Stimulated activated CD4-positive, alpha-beta T cell treated with anti-CD3 and anti-CD28 coated beads, Interleukin-1b, Interleukin-23, amount 100 ng/mL, for 48 hours (primary cell): Measurements from ENCODE around the gene NR4A2.

Experiments
- DNase-seq: peaks from one replicate; pipeline ENCODE4 v3.0.0-alpha.2; 2020

Gene NR4A2

GRCh38 chr2:156339865-156340264 lies 7.3 kb upstream of the NR4A2 start:
- DNase-seq, result no peak

GRCh38 chr2:156339110-156339847 lies 6.8 kb upstream of the NR4A2 start:
- DNase-seq, result no peak

- no peak for DNase-seq
Measured at GRCh38 chr2:156338578-156338977, 6.1 kb upstream of the NR4A2 start.

GRCh38 chr2:156334496-156335478 lies 2.3 kb upstream of the NR4A2 start:
- DNase-seq, result peak; percentile 83

DNA sequence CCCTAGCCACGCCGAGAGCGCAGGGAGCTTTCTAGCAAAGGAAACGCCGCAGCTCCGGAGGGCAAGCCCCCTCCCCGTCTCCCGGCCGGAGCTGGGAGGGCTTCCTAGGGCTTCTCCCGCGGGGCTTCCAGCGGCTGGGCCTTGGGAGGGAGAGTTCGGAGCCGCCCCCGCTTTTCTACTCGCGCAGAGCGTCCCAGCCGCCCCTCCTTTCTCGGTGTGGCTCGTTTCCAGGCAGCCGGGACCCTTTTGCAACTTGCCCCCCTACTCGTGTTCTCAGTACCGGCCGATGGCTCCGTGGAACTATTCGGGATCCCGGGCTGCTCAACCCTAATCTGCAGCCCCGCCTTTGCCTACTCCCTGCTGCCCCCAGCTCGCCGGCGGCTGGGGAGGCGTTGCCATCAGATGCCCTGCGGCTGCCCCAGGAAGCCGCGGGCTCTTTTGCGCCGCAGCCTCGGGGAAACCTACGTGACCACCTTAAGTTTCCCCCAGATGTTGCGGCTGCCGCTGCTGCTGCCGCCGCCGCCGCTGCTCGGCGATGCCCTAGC lies 1.5 kb upstream of the NR4A2 start:
- DNase-seq, result peak; percentile 65

DNA sequence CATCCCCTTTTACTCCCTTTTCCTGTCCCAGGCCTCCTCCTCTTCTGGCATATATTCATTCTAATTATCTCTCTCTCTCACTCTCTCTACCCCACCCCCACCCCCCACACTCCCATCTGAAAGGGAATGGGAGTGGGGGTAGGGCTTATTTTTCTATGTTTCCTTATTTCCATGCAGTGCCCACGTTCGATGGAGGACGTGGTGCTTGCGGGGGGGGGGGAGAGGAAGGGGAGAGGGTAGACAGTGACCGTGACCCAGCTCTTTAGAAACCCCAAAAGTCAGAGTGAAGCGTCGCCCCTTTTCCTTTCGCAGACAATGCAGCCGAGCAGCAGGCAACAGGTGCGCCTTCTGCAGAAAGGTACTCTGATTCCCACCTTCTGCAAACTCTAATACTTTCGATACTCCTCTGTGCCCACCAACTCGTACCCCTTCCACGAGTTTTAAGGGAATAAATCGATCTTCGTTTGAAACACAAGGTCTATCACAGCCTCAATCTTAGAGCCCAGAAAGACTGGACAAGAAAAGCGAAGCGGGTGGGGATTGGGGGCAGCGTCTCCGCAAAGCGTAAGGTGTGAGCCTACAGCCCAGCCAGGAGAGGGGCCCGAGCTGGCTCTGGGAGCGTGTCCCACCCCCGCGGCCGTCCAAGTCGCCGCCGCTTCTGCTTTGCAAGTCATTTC lies 891 bp upstream of the NR4A2 start:
- DNase-seq, result no peak

GRCh38 chr2:156332284-156332533 lies 312 bp downstream of the NR4A2 start:
- DNase-seq, result no peak

DNA sequence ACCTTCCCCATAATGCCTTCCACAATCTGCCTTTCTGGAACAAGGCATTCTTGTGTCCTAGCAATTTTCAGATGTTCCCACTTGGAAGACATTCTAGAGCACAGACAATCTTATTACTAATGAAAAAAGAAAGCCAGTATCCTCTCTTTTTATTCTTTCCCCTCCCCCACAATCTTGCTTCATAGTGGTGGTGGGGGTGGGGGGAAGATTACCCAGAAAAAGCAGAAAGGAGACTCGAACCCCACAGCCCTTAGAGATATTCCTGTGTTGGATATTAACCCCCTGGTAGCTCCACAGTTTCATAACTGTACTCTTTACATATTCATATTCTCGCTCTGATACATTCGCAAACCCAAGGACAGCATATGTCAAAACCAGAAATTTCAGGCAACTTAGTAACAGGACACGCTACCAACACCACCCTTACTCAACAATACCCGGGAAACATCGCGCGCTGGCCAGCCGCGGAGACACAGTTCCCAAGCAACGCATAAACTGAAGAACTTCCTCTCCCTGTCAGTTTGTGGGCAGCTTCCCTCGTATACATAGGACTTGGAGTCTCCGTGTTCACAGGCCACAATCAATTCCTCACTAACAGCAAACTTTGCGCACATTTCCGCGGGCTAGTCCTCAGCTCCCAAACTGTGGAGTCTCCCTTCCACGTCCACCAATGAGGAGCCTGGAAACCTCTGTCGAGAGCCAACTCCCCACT lies 793 bp downstream of the NR4A2 start:
- DNase-seq, result peak; percentile 54

- DNase-seq, result no peak
Measured at GRCh38 chr2:156329927-156330726, 2.4 kb downstream of the NR4A2 start.

- DNase-seq, result no peak
Measured at GRCh38 chr2:156329031-156329926, 3.2 kb downstream of the NR4A2 start.

- DNase-seq, result no peak
Measured at GRCh38 chr2:156327835-156328695, 4.5 kb downstream of the NR4A2 start.

DNA sequence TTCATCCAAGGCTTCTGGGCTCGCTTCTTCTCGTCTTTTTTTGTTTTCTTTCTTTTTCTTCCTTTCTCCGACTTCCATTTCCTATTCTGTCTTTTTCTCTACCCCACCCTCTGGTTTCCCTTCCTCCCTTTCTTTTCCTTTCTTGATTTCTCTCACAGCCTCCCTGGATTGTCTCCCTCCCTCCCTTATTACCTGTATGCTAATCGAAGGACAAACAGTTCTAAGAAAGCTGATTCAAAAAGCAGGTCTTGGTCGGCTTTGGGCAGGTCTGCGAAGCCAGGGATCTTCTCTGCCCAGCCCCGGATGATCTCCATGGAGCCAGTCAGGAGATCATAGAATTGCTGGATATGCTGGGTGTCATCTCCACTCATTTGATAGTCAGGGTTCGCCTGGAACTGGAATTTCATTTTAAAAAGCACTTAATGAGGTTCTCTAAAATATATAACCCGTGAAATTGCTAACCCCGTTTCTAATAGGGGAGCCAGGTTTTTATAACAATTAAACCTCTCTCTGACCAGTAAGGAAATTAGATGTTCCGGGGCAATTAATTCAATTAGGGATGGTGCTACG lies 5.9 kb downstream of the NR4A2 start:
- no peak for DNase-seq

DNA sequence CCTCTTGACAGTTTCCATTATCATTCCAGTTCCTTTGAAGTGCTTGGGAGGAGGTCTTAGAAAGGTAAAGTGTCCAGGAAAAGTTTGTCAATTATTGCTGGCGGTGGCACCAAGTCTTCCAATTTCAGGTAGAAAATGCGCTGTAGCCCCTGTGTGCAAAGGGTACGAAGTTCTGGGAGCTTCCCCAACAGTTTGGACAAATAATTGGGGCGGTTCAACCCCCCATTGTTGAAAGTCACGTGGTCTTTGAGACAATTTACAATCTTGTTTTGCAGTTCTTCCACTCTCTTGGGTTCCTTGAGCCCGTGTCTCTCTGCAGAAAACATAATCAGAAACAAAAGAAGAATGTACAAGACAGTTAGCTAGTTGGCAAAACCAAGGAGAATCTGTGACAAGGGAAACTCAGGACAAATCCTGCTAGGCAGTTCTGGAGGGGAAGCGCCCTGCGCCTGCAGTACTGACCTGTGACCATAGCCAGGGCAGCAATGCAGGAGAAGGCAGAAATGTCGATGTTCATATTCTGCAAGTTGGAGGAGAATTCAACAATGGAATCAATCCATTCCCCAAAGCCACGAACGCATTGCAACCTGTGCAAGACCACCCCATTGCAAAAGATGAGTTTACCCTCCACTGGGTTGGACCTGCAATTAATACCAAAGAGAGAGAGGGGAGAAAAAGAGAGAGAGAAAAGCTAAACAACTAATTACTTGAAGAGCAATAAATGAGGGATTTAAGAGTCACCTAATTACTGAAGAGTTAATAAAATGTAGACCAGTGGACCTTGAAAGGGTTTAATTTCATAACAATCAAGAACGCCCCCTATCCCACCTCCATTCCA lies 6.6 kb downstream of the NR4A2 start:
- DNase-seq, result no peak

DNA sequence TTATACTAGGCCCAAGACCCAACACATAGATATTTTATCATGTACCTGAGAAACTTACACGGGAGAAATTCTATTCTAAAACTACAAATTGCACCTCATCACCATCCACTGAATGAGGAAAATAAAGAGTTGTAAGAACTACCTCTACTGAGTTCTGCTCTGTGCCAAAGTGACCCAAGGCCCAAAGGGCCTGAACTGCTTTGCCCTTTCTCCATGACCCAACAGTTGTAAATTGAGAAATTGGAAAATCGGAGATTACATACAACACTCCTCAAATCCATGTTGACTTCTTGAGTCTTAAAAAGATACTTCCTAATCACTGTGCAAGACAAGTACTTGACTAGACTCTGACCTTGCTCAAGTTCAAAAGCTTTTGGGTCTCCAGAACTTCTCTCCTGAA lies 8.8 kb downstream of the NR4A2 start:
- no peak for DNase-seq

GRCh38 chr2:156322686-156323231 lies 9.8 kb downstream of the NR4A2 start:
- no peak for DNase-seq

- no peak for DNase-seq
Measured at GRCh38 chr2:156322051-156322685, 10.4 kb downstream of the NR4A2 start.

DNA sequence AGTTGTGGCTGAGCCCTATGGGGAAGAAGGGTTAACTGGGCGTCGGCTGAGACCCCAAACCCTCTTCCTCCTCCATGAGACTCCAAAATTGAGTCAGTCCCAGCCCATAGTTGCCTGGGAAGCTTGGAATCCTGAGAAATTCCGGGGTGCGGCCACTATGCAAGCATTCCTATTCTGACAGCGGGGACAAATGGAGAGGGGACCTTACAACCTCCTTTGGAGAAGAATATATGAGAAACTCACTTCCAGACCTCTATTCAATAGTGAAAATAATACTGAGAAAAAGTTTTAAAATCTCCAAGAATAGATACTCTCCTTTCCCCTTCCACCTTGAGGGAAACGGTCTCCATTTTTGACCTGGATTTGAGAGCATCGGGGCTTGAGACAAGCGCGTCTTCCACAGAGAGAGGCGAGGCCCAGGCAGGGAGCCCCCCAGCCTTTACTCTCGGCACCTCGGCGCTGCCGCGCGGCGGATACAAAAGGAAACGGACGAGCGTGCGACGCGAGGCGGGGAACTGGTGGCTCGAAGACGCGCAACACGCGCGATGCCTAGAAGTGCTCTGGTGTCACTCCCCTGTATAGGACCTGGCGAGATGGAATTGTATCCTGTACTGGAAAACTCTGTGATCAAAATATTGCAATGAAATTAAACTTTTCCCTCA lies 11.1 kb downstream of the NR4A2 start:
- DNase-seq, result peak; percentile 42
